K562 (cell line): ENCODE results near the gene LCLAT1. TPM values are rescaled to one million over a fixed set of nuclear protein-coding genes. Genes with fewer than 3 reads are reported as not detected.

Source experiments
- CHCHD3 ChIP-seq: fragments of 250-450 bp; sonication (Bioruptor Pico); IDR thresholded peaks from 2 replicates; pipeline ENCODE4 v2.1.2; 2022; ENCODE audit warnings: mild to moderate bottlenecking
- CREB1 ChIP-seq, 2 experiments: sonication (generic) in 1 of 2; formaldehyde crosslinking in 1 of 2; IDR thresholded peaks; 2 replicates each; pipeline versions ENCODE4 v1.6.1 to v1.8.0; 2012 to 2022; ENCODE audit warnings: inconsistent platforms in 1 of 2, mild to moderate bottlenecking in 1 of 2, missing genetic modification reagents in 1 of 2, moderate library complexity in 1 of 2
- KAT7 ChIP-seq: sonication (generic); formaldehyde crosslinking; IDR thresholded peaks from 2 replicates; pipeline ENCODE4 v1.8.0; 2022; ENCODE audit warnings: missing genetic modification reagents, mild to moderate bottlenecking, borderline replicate concordance
- POLR2A ChIP-seq: fragments of 450-650 bp; conservative IDR thresholded peaks from 2 replicates; pipeline ENCODE4 v1.6.1; 2016
- RHOXF2B ChIP-seq: fragments of 250-450 bp; sonication (Bioruptor Pico); conservative IDR thresholded peaks from 2 replicates; pipeline ENCODE4 v1.5.1; 2021
- RNF2 ChIP-seq: sonication (generic); IDR thresholded peaks from 2 replicates; pipeline ENCODE4 v1.6.1; 2016
- ZNF695 ChIP-seq: fragments of 450-650 bp; formaldehyde crosslinking; IDR thresholded peaks from 2 replicates; pipeline ENCODE4 v1.4.0; 2020; ENCODE audit warnings: mild to moderate bottlenecking, moderate library complexity
- ZNF717 ChIP-seq: fragments of 250-450 bp; sonication (Bioruptor Pico); IDR thresholded peaks from 2 replicates; pipeline ENCODE4 v1.5.0; 2021
- polyA plus RNA-seq, 8 experiments: library from polyadenylated mRNA; depleted of rRNA in 4 of 8; stranded (reverse) in 5 of 8; unstranded in 3 of 8; fragments of >200 nt; fragmentation: Nextera tagmentation in 2 of 8; fragmentation: Illumina TruSeq in 1 of 8; extraction: Ambion mirVana in 2 of 8; extraction: Trizol in 1 of 8; gene quantifications; 2 replicates each; pipeline versions ENCODE4 v1.2.1 to v1.2.3, GENCODE V29; 2011 to 2014; ENCODE audit warnings: inconsistent platforms in 1 of 8, missing spikeins in 1 of 8
- total RNA-seq, 7 experiments: library from RNA; depleted of rRNA in 6 of 7; stranded (reverse); fragments of >200 nt in 6 of 7; fragmentation: Illumina TruSeq in 2 of 7; extraction: Trizol in 2 of 7; gene quantifications; 2 replicates each; pipeline versions ENCODE4 v1.2.1 to v1.2.3, GENCODE V29; 2011 to 2021; ENCODE audit warnings: low replicate concordance in 1 of 7
- TF ChIP-seq, protein P1 (sequence below): fragments of 200-400 bp; formaldehyde crosslinking; IDR thresholded peaks from 2 replicates; pipeline ENCODE4 v1.6.1; 2017; ENCODE audit warnings: mild to moderate bottlenecking, low read depth, low read length, moderate library complexity
- TF ChIP-seq, protein P2 (sequence below): fragments of 450-650 bp; IDR thresholded peaks from 2 replicates; pipeline ENCODE4 v1.6.1; 2016; ENCODE audit warnings: mild to moderate bottlenecking, moderate library complexity
- TF ChIP-seq, protein P3 (sequence below): fragments of 450-650 bp; formaldehyde crosslinking; IDR thresholded peaks from 2 replicates; pipeline ENCODE4 v1.4.0; 2020; ENCODE audit warnings: mild to moderate bottlenecking, moderate library complexity

LCLAT1 gene
- total and polyA plus RNA-seq, 9 of the 15 experiments (the other 6 are each of a cell fraction or from before 2014, with no cell fraction given) = 8.9 to 63.3 (median 25.4) TPM

DNA sequence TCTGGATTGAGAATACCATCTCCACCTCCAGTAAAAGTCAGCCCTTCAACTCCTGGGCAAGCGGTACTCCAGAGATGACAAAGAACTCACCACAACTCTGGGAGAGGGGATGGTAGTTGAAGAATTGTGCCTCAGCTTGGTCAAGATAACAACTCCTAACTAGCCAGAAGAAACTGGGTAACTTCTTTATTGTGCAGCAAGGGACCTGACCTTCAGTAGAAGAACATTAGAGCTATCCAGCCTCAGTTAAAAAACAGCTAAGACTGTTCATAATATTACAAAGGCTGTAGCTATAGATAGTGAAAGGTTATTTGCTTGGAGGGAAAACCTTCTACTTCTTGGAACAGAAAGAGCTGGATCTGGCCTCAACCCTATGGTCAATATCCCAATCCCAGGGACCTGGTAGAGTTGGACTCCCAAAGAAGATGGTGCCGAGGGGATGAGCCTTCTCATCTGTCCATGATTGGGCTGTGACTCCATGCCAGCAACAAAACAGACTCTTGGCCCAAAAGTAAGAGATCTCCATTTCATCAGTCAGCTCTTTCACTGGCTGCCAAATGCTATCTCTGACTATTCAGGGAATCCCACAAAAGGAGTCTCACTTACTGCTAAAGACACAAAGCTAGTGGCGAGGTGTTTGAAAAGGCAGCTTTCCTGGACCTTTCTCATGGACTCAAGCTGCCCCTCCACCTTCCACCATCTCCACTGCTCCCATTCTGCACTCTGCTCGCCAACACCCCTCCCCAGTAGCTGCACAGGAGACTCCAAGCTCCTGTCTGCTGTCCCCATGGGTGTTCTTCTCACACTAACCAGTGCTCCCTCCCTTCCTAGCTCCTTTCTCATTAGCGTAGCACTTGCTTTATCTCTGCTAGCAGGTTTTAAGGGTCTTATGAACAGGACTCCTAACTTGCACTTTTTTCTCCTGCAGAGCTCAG is 214.4 kb downstream of the LCLAT1 start (continued):
- TF ChIP-seq, protein P1, sequence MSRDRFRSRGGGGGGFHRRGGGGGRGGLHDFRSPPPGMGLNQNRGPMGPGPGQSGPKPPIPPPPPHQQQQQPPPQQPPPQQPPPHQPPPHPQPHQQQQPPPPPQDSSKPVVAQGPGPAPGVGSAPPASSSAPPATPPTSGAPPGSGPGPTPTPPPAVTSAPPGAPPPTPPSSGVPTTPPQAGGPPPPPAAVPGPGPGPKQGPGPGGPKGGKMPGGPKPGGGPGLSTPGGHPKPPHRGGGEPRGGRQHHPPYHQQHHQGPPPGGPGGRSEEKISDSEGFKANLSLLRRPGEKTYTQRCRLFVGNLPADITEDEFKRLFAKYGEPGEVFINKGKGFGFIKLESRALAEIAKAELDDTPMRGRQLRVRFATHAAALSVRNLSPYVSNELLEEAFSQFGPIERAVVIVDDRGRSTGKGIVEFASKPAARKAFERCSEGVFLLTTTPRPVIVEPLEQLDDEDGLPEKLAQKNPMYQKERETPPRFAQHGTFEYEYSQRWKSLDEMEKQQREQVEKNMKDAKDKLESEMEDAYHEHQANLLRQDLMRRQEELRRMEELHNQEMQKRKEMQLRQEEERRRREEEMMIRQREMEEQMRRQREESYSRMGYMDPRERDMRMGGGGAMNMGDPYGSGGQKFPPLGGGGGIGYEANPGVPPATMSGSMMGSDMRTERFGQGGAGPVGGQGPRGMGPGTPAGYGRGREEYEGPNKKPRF = no peak
- TF ChIP-seq, protein P2, sequence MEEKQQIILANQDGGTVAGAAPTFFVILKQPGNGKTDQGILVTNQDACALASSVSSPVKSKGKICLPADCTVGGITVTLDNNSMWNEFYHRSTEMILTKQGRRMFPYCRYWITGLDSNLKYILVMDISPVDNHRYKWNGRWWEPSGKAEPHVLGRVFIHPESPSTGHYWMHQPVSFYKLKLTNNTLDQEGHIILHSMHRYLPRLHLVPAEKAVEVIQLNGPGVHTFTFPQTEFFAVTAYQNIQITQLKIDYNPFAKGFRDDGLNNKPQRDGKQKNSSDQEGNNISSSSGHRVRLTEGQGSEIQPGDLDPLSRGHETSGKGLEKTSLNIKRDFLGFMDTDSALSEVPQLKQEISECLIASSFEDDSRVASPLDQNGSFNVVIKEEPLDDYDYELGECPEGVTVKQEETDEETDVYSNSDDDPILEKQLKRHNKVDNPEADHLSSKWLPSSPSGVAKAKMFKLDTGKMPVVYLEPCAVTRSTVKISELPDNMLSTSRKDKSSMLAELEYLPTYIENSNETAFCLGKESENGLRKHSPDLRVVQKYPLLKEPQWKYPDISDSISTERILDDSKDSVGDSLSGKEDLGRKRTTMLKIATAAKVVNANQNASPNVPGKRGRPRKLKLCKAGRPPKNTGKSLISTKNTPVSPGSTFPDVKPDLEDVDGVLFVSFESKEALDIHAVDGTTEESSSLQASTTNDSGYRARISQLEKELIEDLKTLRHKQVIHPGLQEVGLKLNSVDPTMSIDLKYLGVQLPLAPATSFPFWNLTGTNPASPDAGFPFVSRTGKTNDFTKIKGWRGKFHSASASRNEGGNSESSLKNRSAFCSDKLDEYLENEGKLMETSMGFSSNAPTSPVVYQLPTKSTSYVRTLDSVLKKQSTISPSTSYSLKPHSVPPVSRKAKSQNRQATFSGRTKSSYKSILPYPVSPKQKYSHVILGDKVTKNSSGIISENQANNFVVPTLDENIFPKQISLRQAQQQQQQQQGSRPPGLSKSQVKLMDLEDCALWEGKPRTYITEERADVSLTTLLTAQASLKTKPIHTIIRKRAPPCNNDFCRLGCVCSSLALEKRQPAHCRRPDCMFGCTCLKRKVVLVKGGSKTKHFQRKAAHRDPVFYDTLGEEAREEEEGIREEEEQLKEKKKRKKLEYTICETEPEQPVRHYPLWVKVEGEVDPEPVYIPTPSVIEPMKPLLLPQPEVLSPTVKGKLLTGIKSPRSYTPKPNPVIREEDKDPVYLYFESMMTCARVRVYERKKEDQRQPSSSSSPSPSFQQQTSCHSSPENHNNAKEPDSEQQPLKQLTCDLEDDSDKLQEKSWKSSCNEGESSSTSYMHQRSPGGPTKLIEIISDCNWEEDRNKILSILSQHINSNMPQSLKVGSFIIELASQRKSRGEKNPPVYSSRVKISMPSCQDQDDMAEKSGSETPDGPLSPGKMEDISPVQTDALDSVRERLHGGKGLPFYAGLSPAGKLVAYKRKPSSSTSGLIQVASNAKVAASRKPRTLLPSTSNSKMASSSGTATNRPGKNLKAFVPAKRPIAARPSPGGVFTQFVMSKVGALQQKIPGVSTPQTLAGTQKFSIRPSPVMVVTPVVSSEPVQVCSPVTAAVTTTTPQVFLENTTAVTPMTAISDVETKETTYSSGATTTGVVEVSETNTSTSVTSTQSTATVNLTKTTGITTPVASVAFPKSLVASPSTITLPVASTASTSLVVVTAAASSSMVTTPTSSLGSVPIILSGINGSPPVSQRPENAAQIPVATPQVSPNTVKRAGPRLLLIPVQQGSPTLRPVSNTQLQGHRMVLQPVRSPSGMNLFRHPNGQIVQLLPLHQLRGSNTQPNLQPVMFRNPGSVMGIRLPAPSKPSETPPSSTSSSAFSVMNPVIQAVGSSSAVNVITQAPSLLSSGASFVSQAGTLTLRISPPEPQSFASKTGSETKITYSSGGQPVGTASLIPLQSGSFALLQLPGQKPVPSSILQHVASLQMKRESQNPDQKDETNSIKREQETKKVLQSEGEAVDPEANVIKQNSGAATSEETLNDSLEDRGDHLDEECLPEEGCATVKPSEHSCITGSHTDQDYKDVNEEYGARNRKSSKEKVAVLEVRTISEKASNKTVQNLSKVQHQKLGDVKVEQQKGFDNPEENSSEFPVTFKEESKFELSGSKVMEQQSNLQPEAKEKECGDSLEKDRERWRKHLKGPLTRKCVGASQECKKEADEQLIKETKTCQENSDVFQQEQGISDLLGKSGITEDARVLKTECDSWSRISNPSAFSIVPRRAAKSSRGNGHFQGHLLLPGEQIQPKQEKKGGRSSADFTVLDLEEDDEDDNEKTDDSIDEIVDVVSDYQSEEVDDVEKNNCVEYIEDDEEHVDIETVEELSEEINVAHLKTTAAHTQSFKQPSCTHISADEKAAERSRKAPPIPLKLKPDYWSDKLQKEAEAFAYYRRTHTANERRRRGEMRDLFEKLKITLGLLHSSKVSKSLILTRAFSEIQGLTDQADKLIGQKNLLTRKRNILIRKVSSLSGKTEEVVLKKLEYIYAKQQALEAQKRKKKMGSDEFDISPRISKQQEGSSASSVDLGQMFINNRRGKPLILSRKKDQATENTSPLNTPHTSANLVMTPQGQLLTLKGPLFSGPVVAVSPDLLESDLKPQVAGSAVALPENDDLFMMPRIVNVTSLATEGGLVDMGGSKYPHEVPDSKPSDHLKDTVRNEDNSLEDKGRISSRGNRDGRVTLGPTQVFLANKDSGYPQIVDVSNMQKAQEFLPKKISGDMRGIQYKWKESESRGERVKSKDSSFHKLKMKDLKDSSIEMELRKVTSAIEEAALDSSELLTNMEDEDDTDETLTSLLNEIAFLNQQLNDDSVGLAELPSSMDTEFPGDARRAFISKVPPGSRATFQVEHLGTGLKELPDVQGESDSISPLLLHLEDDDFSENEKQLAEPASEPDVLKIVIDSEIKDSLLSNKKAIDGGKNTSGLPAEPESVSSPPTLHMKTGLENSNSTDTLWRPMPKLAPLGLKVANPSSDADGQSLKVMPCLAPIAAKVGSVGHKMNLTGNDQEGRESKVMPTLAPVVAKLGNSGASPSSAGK = no peak
- TF ChIP-seq ZNF695 (CRISPR knock-in tag) (0 out of 2 replicates have a peak, but pooled peaks have one; percentile 61), CHCHD3 (peak; percentile 99), POLR2A (peak; percentile 99), CREB1 (IDR thresholded peaks at IDR 0.05) (no peak), CREB1 (CRISPR knock-in tag; IDR thresholded peaks at IDR 0.05) (no peak; the same call in 1 of the 2 replicates), RNF2 (peak; percentile 91), ZNF717 (peak; percentile 96), RHOXF2B (0 out of 2 replicates have a peak, but pooled peaks have one; percentile 61), KAT7 (CRISPR knock-in tag) (no peak)
- TF ChIP-seq, protein P3, sequence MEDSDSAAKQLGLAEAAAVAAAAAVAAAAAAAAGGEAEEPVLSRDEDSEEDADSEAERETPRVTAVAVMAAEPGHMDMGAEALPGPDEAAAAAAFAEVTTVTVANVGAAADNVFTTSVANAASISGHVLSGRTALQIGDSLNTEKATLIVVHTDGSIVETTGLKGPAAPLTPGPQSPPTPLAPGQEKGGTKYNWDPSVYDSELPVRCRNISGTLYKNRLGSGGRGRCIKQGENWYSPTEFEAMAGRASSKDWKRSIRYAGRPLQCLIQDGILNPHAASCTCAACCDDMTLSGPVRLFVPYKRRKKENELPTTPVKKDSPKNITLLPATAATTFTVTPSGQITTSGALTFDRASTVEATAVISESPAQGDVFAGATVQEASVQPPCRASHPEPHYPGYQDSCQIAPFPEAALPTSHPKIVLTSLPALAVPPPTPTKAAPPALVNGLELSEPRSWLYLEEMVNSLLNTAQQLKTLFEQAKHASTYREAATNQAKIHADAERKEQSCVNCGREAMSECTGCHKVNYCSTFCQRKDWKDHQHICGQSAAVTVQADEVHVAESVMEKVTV (CRISPR knock-in tag) = peak; percentile 39; the same call in 1 of the 2 replicates
